ENCODE measurements around the gene DYNC2I2.
"Not testable (repeated sequence)": the region's sequence is repeated elsewhere in the genome, so short reads cannot be mapped to it uniquely, and the experiment has no call there.

The DYNC2I2 gene

GRCh38 chr9:128611600-128612394 lies 44.9 kb downstream of the DYNC2I2 start:
- no peak for DNase-seq

- no peak for DNase-seq
Observed at GRCh38 chr9:128610897-128611296, 45.8 kb downstream of the DYNC2I2 start.

GRCh38 chr9:128607642-128608350 lies 48.9 kb downstream of the DYNC2I2 start:
- no peak for DNase-seq

- no peak for DNase-seq
Observed at GRCh38 chr9:128603697-128604096, 53.0 kb downstream of the DYNC2I2 start.

- DNase-seq, result no peak
Observed at GRCh38 chr9:128600099-128600498, 56.5 kb downstream of the DYNC2I2 start.

- no peak for DNase-seq
Observed at GRCh38 chr9:128595471-128595870, 61.2 kb downstream of the DYNC2I2 start.

- DNase-seq, result no peak
Observed at GRCh38 chr9:128593856-128594255, 62.8 kb downstream of the DYNC2I2 start.

GRCh38 chr9:128593039-128593438 lies 63.6 kb downstream of the DYNC2I2 start:
- no peak for DNase-seq

GRCh38 chr9:128588581-128589233 lies 67.9 kb downstream of the DYNC2I2 start:
- no peak for DNase-seq

GRCh38 chr9:128587453-128587852 lies 69.2 kb downstream of the DYNC2I2 start:
- no peak for DNase-seq

- DNase-seq, result not testable (repeated sequence)
Observed at GRCh38 chr9:128586934-128587333, 69.7 kb downstream of the DYNC2I2 start.

- DNase-seq, result not testable (repeated sequence)
Observed at GRCh38 chr9:128585155-128585554, 71.5 kb downstream of the DYNC2I2 start.
